SK-N-MC (cell line): ENCODE data around the gene THBS2.

ENCODE experiments used
- EZH2 ChIP-seq: fragments of 200-600 bp; sonication (generic); IDR thresholded peaks from one replicate; pipeline ENCODE4 v1.6.1; 2017; ENCODE audit warnings: antibody characterized with exemption
- FOXP2 ChIP-seq: optimal IDR thresholded peaks from 2 replicates; pipeline ENCODE3; 2011; ENCODE audit warnings: mild to moderate bottlenecking, moderate library complexity; ENCODE audit not compliant: insufficient read depth; ENCODE audit errors: extremely low read length, control extremely low read depth
- POLR2AphosphoS5 ChIP-seq: IDR thresholded peaks from 2 replicates; pipeline ENCODE4 v1.6.1; 2012; ENCODE audit warnings: mild to moderate bottlenecking, low read depth, low read length, borderline replicate concordance

DNA sequence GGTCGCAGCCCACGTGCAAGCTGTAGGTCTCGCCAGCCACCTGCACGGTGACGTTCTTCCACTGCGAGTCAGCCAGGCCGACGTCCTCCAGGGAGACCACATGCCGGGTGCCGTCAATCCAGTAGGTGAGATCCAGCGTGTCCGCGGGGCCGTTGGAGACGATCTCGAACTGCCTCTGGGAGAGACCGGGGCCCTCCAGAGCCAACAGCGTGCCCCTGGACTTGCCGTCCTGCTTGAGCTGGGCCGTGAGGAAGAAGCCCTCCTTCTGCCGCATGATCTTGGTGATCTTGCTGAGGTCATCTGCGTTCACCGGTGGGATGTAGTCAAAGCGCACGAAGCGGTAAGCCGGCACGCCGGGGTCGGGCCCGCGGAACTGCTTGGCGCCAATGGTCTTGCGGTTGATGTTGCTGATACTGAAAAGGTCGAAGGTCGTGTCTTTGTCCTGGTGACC, 5.1 kb downstream of the THBS2 start:
- TF ChIP-seq POLR2AphosphoS5 = no peak
- no peak for TF ChIP-seq EZH2
- no peak for TF ChIP-seq FOXP2
